SK-N-SH (cell line): Measurements from ENCODE around the gene BMP15. TPM values are rescaled to one million over a fixed set of nuclear protein-coding genes. Genes with fewer than 3 reads are reported as not detected.

Source experiments
- CTCF ChIA-PET: fragments of 300-600, 350-600 bp; formaldehyde crosslinking; extraction: SDS; loops from one replicate; lab custom pipeline; 2021; lab: Yijun Ruan, JAX
- POLR2A ChIA-PET: fragments of 350-600 bp; sonication (Branson Sonifier 250); formaldehyde crosslinking; extraction: SDS; loops from one replicate; lab custom pipeline; 2020; ENCODE audit warnings: antibody characterized with exemption, inconsistent platforms; lab: Yijun Ruan, JAX
- DNase-seq: peaks from one replicate; pipeline ENCODE4 v3.0.0; 2012
- H2AFZ ChIP-seq: fragments of 200-600 bp; sonication (generic); 2 replicates; pipeline ENCODE4 v1.8.1; 2016; ENCODE audit warnings: antibody characterized with exemption, mild to moderate bottlenecking, low read depth
- H3F3A ChIP-seq: fragments of 200-600 bp; sonication (generic); replicated peaks from 2 replicates; pipeline ENCODE3; 2016; ENCODE audit warnings: antibody characterized with exemption, mild to moderate bottlenecking; ENCODE audit not compliant: insufficient read depth
- H3K27ac ChIP-seq, 2 experiments: fragments of 200-500 bp in 1 of 2; fragments of 200-600 bp in 1 of 2; sonication (Bioruptor generic) in 1 of 2; sonication (generic), shearing (Covaris generic) in 1 of 2; 2 replicates each; pipeline versions ENCODE4 v1.5.1 to v1.6.1; 2014 to 2016; ENCODE audit warnings: low read depth in 2 of 2, inconsistent platforms in 1 of 2, low read length in 1 of 2, mild to moderate bottlenecking in 1 of 2, mixed read lengths in 1 of 2
- H3K27me3 ChIP-seq: fragments of 200-600 bp; sonication (generic), shearing (Covaris generic); 2 replicates; pipeline ENCODE4 v1.6.1; 2016; ENCODE audit warnings: mixed run types; ENCODE audit not compliant: insufficient read depth
- H3K36me3 ChIP-seq, 2 experiments: fragments of 200-500 bp in 1 of 2; fragments of 200-600 bp in 1 of 2; sonication (Bioruptor generic) in 1 of 2; sonication (generic) in 1 of 2; replicated peaks in 1 of 2; 2 replicates each; pipeline versions ENCODE3 to v1.5.1; 2014 to 2016; ENCODE audit warnings: low read length in 1 of 2, mild to moderate bottlenecking in 1 of 2; ENCODE audit not compliant: insufficient read depth in 2 of 2, control insufficient read depth in 1 of 2
- H3K4me1 ChIP-seq, 2 experiments: fragments of 200-500 bp in 1 of 2; fragments of 200-600 bp in 1 of 2; sonication (Bioruptor generic) in 1 of 2; sonication (generic), shearing (Covaris generic) in 1 of 2; 2 replicates each; pipeline versions ENCODE4 v1.5.1 to v1.6.1; 2014 to 2016; ENCODE audit warnings: low read depth in 1 of 2, low read length in 1 of 2, mixed run types in 1 of 2; ENCODE audit not compliant: insufficient read depth in 2 of 2, control insufficient read depth in 1 of 2
- H3K4me2 ChIP-seq: fragments of 200-600 bp; sonication (generic), shearing (Covaris generic); 2 replicates; pipeline ENCODE4 v1.6.1; 2017; ENCODE audit warnings: mixed run types
- H3K4me3 ChIP-seq, 2 experiments: fragments of 200-500 bp in 1 of 2; fragments of 200-600 bp in 1 of 2; sonication (Bioruptor generic) in 1 of 2; sonication (generic), shearing (Covaris generic) in 1 of 2; 2 replicates each; pipeline versions ENCODE4 v1.5.1 to v1.8.1; 2014 to 2016; ENCODE audit warnings: low read depth in 2 of 2, inconsistent platforms in 1 of 2, low read length in 1 of 2, mild to moderate bottlenecking in 1 of 2, mixed read lengths in 1 of 2, moderate library complexity in 1 of 2
- H3K79me2 ChIP-seq: fragments of 200-600 bp; sonication (generic); 2 replicates; pipeline ENCODE4 v1.8.1; 2017; ENCODE audit warnings: mild to moderate bottlenecking; ENCODE audit not compliant: insufficient read depth
- H3K9ac ChIP-seq: fragments of 200-600 bp; sonication (generic); 2 replicates; pipeline ENCODE4 v1.6.1; 2017; ENCODE audit warnings: mixed run types
- H3K9me2 ChIP-seq: fragments of 200-600 bp; sonication (generic); 2 replicates; pipeline ENCODE4 v1.6.1; 2017; ENCODE audit warnings: mixed run types
- H3K9me3 ChIP-seq: fragments of 200-600 bp; sonication (generic); 2 replicates; pipeline ENCODE4 v1.6.1; 2017; ENCODE audit warnings: mixed run types, mild to moderate bottlenecking, moderate library complexity
- H4K20me1 ChIP-seq: fragments of 200-600 bp; sonication (generic); 2 replicates; pipeline ENCODE4 v1.6.1; 2017; ENCODE audit warnings: mild to moderate bottlenecking, mixed run types; ENCODE audit not compliant: insufficient read depth
- ELF1 ChIP-seq: IDR thresholded peaks from 2 replicates; pipeline ENCODE4 v1.4.0; 2012
- FOSL2 ChIP-seq: IDR thresholded peaks from 2 replicates; pipeline ENCODE4 v1.4.0; 2012; ENCODE audit warnings: low read depth, mild to moderate bottlenecking, moderate library complexity, borderline replicate concordance
- FOXJ3 ChIP-seq: sonication (generic); formaldehyde crosslinking; IDR thresholded peaks from 2 replicates; pipeline ENCODE4 v1.5.1; 2020; ENCODE audit warnings: mild to moderate bottlenecking, missing genetic modification reagents
- GABPA ChIP-seq: IDR thresholded peaks from 2 replicates; pipeline ENCODE4 v1.4.0; 2012; ENCODE audit warnings: low read depth, mild to moderate bottlenecking
- GATA2 ChIP-seq: sonication (generic); formaldehyde crosslinking; IDR thresholded peaks from 2 replicates; pipeline ENCODE4 v1.5.0; 2020; ENCODE audit warnings: mild to moderate bottlenecking, missing genetic modification reagents
- MAX ChIP-seq: IDR thresholded peaks from 2 replicates; pipeline ENCODE4 v1.4.0; 2012; ENCODE audit warnings: low read depth
- MEF2A ChIP-seq: IDR thresholded peaks from 2 replicates; pipeline ENCODE4 v1.4.0; 2012; ENCODE audit warnings: low read depth, borderline replicate concordance
- NFIC ChIP-seq: IDR thresholded peaks from 2 replicates; pipeline ENCODE4 v1.4.0; 2012; ENCODE audit warnings: borderline replicate concordance
- RCOR1 ChIP-seq: fragments of 150-350 bp; IDR thresholded peaks from 2 replicates; pipeline ENCODE4 v1.6.1; 2017; ENCODE audit warnings: antibody characterized with exemption, low read length
- REST ChIP-seq: IDR thresholded peaks from 2 replicates; pipeline ENCODE4 v1.6.1; 2012; ENCODE audit warnings: mild to moderate bottlenecking, low read depth, low read length, moderate library complexity
- RFX5 ChIP-seq: IDR thresholded peaks from 2 replicates; pipeline ENCODE4 v1.6.1; 2012; ENCODE audit warnings: mild to moderate bottlenecking, improper control_type of control experiment, low read length
- SIN3A ChIP-seq: IDR thresholded peaks from 2 replicates; pipeline ENCODE4 v1.6.1; 2012; ENCODE audit warnings: low read depth, mild to moderate bottlenecking, low read length, moderate library complexity, borderline replicate concordance
- SMC3 ChIP-seq: IDR thresholded peaks from 2 replicates; pipeline ENCODE4 v1.6.1; 2012; ENCODE audit warnings: low read depth, low read length, improper control_type of control experiment
- TAF1 ChIP-seq: IDR thresholded peaks from 2 replicates; pipeline ENCODE4 v1.6.1; 2012; ENCODE audit warnings: low read depth, mild to moderate bottlenecking, low read length, moderate library complexity, borderline replicate concordance
- TCF12 ChIP-seq: IDR thresholded peaks from 2 replicates; pipeline ENCODE4 v1.4.0; 2012
- WGBS: methylation state at CpG from one replicate; pipeline ENCODE4 v1.1.6; 2017; ENCODE audit warnings: low lambda C conversion rate; 5-methylcytosine and 5-hydroxymethylcytosine counted together
- polyA plus RNA-seq, 3 experiments: library from polyadenylated mRNA; depleted of rRNA; stranded (reverse); fragments of >200 nt; gene quantifications; 2 replicates each; pipeline ENCODE4 v1.2.3, GENCODE V29; 2012

The BMP15 gene
- polyA plus RNA-seq, 1 of the 3 experiments (the other 2 are of a cell fraction) = not detected

- CTCF ChIA-PET = no interaction called here
- no peaks in the 10 kb centered on the region for H3K79me2 ChIP-seq
- H3K9ac ChIP-seq = no peak overlapping the region
- no peaks in the 10 kb centered on the region for H3K9me3 ChIP-seq
- no peaks in the 10 kb centered on the region for H3K36me3 ChIP-seq
- no peaks in the 10 kb centered on the region for H3F3A ChIP-seq
- H4K20me1 ChIP-seq = no peaks in the 10 kb centered on the region
- no peak for DNase-seq
- no peak overlapping the region for H3K27ac ChIP-seq
- no peaks in the 10 kb centered on the region for H3K4me1 ChIP-seq
- WGBS = 2% methylated on average over 3 of the region's 3 CpGs
- no peaks in the 10 kb centered on the region for H3K9me2 ChIP-seq
- TF ChIP-seq RFX5 (0 out of 2 replicates have a peak, but pooled peaks have one; percentile 27), SMC3 (no peak)
- peaks cover 5% of the 10 kb centered on the region; the same call in 1 of the 2 replicates for H3K27me3 ChIP-seq
- H3K4me2 ChIP-seq = no peak overlapping the region
- H2AFZ ChIP-seq = no peak overlapping the region
- no peak overlapping the region for H3K4me3 ChIP-seq
- POLR2A ChIA-PET = no interaction called here
These were observed 35.7 kb upstream of the BMP15 start for GRCh38 chrX:50874876-50875275.

GRCh38 chrX:50876551-50876950 is 34.0 kb upstream of the BMP15 start:
- H3K27me3 ChIP-seq = peaks cover 5% of the 10 kb centered on the region; the same call in 1 of the 2 replicates
- DNase-seq = no peak
- no peak overlapping the region for H3K9ac ChIP-seq
- H3K79me2 ChIP-seq = no peaks in the 10 kb centered on the region
- no peaks in the 10 kb centered on the region for H3K9me3 ChIP-seq
- H3K4me2 ChIP-seq = no peak overlapping the region
- ChIA-PET CTCF (interaction anchor here (1.3 kb wide), 1 partner anchor 8 kb away, joined by 3 read pairs; no protein-coding TSS in a partner anchor), POLR2A (no interaction called here)
- no peaks in the 10 kb centered on the region for H3F3A ChIP-seq
- no peaks in the 10 kb centered on the region for H3K4me1 ChIP-seq
- no peaks in the 10 kb centered on the region for H3K9me2 ChIP-seq
- TF ChIP-seq MAX (no peak), FOXJ3 (CRISPR knock-in tag) (no peak), FOSL2 (no peak), GATA2 (CRISPR knock-in tag) (no peak), RCOR1 (no peak), TAF1 (no peak), REST (no peak), MEF2A (no peak), TCF12 (no peak), NFIC (no peak), ELF1 (no peak), GABPA (no peak), SIN3A (no peak)
- no peak overlapping the region for H2AFZ ChIP-seq
- H3K27ac ChIP-seq = no peak overlapping the region
- H4K20me1 ChIP-seq = no peaks in the 10 kb centered on the region
- 0% methylated on average over 4 of the region's 4 CpGs for WGBS
- H3K4me3 ChIP-seq = no peak overlapping the region
- no peaks in the 10 kb centered on the region for H3K36me3 ChIP-seq
